Esophagus (tissue), 2 donors: ENCODE results near the gene MICOS13. TPM values are rescaled to one million over a fixed set of nuclear protein-coding genes. Genes with fewer than 3 reads are reported as not detected.

Experiments used
- H3K27ac ChIP-seq, 2 donors: one replicate each; pipeline ENCODE4 v1.5.1; 2013; ENCODE audit warnings: low read depth in 2 of 2, mild to moderate bottlenecking in 2 of 2, inconsistent platforms in 1 of 2, low read length in 1 of 2, moderate library complexity in 1 of 2
- H3K27me3 ChIP-seq, 2 donors: one replicate each; pipeline ENCODE4 v1.6.1; 2013; ENCODE audit warnings: low read length in 2 of 2, control low read depth in 1 of 2, mild to moderate bottlenecking in 1 of 2; ENCODE audit not compliant: insufficient read depth in 2 of 2, control insufficient read depth in 1 of 2
- H3K36me3 ChIP-seq, 2 donors: one replicate each; pipeline ENCODE4 v1.6.1; 2013; ENCODE audit warnings: low read length in 1 of 2; ENCODE audit not compliant: control insufficient read depth in 2 of 2, insufficient read depth in 2 of 2
- H3K4me1 ChIP-seq, 2 donors: one replicate each; pipeline ENCODE4 v1.6.1; 2013; ENCODE audit warnings: low read length in 1 of 2; ENCODE audit not compliant: control insufficient read depth in 2 of 2, insufficient read depth in 2 of 2
- H3K4me3 ChIP-seq, 2 donors: one replicate each; pipeline ENCODE4 v1.5.1; 2013; ENCODE audit warnings: low read length in 2 of 2, mild to moderate bottlenecking in 2 of 2, low read depth in 1 of 2, moderate library complexity in 1 of 2
- H3K9me3 ChIP-seq, 2 donors: one replicate each; pipeline ENCODE4 v1.6.1; 2013; ENCODE audit warnings: mild to moderate bottlenecking in 2 of 2, low read depth in 1 of 2, low read length in 1 of 2, moderate library complexity in 1 of 2; ENCODE audit not compliant: control insufficient read depth in 2 of 2, insufficient read depth in 1 of 2
- WGBS, 2 donors: extraction: QIAGEN DNeasy Blood & Tissue Kit; methylation state at CpG; one replicate each; pipeline ENCODE4 v1.1.7; 2013; 5-methylcytosine and 5-hydroxymethylcytosine counted together
- polyA plus RNA-seq, 2 donors: library from polyadenylated mRNA; stranded (reverse); fragments of 200-250 nt; gene quantifications; one replicate each; pipeline ENCODE4 v1.2.3, GENCODE V29; 2013
- donor health status: healthy with polysubstance abuse.
- donor health status: Bipolar disorder and iron deficiency.

Gene MICOS13
- polyA plus RNA-seq, 2 donors: 86.8 to 104 TPM

DNA sequence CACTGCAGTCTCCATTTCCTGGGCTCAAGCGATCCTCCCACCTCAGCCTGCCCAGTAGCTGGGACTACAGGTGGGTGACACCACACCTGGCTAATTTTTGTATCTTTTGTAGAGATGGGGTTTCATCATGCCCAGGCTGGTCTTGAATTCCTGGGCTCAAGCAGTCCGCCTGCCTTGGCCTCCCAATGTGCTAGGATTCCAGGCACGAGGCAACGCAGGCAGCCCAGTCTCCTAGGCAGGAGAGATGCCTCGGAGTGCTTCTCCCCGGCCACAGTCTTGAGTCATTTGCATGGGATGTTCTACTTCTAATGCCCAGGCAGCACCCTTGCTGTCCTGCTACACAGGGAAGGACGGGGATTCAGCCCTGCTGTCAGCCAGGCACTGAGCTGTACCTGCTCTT, 8.7 kb downstream of the MICOS13 start:
- no peaks in the 10 kb centered on the region for H3K9me3 ChIP-seq
- H3K4me1 ChIP-seq: no peaks in the 10 kb centered on the region
- WGBS, 2 donors: 75 to 83% methylated on average over 7 of the region's 7 CpGs
- no peak overlapping the region for H3K4me3 ChIP-seq
- no peak overlapping the region for H3K27ac ChIP-seq
- H3K36me3 ChIP-seq: peaks cover 16 to 30% of the 10 kb centered on the region in 2 donors
- no peaks in the 10 kb centered on the region for H3K27me3 ChIP-seq

DNA sequence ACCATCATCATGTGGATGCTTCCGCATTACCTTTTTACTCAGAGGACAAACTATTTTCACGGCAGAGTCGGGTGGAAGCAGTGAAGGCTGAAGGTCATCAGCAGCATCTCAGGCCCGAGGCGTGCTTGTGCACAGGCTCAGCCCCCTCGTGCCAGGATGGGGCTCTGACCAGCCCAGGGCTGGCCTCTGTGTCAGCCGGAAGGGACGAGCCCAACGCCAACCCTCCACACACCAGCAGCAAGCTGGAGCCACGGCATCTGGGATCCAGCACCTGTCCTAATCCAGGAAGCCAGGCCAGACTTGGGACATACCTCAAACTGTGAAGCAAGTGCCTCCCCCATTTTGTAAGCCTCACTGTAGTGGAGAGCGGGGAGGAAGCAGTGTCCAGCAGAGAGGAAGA, 11.1 kb downstream of the MICOS13 start:
- H3K9me3 ChIP-seq: no peaks in the 10 kb centered on the region
- H3K4me3 ChIP-seq: no peak overlapping the region
- peaks cover 21 to 41% of the 10 kb centered on the region in 2 donors for H3K36me3 ChIP-seq
- no peak overlapping the region for H3K27ac ChIP-seq
- no peaks in the 10 kb centered on the region for H3K27me3 ChIP-seq
- 84 to 88% methylated on average over 11 of the region's 11 CpGs for WGBS, 2 donors
- no peaks in the 10 kb centered on the region for H3K4me1 ChIP-seq

DNA sequence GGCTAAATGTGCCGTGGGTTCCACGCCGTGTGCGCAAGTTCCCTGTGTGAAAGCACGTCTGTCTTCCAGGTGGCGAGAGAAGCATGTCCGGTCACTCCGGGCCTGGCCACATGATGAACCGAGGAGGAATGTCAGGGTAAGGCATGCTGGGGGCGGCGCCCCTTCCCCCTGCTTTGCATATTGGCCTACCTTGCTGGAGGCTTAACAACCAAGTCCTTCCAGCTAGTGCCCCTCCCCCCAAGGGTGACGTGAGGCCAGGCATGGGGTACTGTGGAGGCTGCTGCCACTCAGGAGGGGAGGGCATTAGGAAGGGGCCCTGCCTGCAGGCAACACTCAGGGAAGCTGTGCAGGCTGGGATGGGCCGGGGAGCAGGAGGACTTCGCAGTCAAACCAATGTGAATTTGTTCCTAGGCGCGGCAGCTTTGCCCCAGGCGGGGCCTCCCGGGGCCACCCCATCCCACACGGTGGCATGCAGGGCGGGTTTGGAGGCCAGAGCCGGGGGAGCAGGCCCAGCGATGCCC, 12.5 kb downstream of the MICOS13 start:
- Histone ChIP-seq H3K4me1 (no peaks in the 10 kb centered on the region), H3K27me3 (no peaks in the 10 kb centered on the region), H3K27ac (no peak overlapping the region), H3K36me3 (peaks cover 26 to 50% of the 10 kb centered on the region in 2 donors), H3K4me3 (no peak overlapping the region), H3K9me3 (no peaks in the 10 kb centered on the region)
- WGBS, 2 donors: 83 to 85% methylated on average over 22 of the region's 22 CpGs

DNA sequence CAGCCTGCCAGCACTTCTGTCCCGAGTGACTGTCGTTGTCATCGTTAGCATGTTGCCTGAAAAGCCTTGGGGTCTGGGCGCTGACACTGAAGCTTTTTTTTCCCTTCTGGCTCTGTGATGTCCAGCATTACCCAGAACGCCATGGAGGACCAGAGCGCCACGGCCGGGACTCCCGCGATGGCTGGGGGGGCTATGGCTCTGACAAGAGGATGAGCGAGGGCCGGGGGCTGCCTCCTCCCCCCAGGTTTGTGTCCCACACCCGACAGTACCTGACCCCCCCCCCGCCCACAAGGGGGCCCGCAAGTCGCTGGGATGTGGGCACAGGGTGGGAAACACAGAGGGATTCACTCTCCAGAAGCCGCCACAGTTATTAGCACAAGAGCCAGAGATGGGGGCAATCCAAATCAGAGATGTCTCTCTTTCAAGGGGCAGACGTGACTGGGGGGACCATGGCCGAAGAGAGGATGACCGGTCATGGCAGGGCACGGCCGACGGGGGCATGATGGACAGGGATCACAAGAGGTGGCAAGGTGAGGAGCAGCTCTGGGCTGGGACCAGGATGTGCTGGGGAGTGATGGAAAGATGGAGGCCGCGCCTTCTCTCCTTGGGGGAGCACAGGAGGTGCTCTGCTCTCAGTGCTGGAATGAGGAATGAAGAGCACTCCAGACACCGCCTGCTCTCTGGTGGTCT, 13.2 kb downstream of the MICOS13 start:
- Histone ChIP-seq H3K27me3 (no peaks in the 10 kb centered on the region), H3K4me1 (no peaks in the 10 kb centered on the region), H3K36me3 (peaks cover 26 to 49% of the 10 kb centered on the region in 2 donors), H3K4me3 (no peak overlapping the region), H3K27ac (no peak overlapping the region), H3K9me3 (no peaks in the 10 kb centered on the region)
- WGBS, 2 donors: 91 to 92% methylated on average over 26 of the region's 26 CpGs

DNA sequence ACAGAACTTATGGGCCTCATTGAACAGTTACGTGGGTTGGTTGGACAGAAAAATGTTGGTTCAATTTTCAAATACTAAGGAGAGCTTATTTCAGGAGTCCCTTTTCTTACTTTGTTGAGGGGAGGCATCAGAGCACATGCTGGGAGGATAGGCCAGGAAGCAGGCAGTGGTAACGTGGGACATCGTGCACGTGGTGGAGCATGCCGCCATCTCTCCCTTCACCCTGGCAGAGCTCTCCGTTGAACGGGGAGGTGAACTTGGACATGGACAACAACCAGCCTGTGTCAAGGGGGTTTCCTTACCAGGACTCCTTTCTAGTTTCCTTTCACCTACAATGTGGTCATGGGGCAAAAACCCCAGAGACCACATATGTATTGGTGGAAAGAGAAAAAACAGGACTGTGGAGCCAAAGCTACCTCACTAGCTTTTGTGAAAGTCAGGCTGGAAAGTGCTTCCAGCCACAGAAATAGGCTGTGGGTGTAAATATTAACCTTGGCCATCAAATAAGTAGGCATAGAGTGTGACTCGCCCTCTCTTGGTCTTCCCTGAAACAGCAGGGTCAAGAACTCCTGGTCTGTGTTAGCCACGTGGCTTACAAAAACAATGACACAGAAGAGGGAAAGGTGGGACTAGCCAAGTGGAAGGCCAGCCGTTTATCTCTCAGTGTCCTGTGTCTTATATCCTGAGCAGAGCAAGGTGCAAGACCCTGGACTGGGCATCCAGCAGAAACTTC, 14.4 kb downstream of the MICOS13 start:
- 72 to 74% methylated on average over 10 of the region's 10 CpGs for WGBS, 2 donors
- no peak overlapping the region for H3K4me3 ChIP-seq
- no peak overlapping the region for H3K27ac ChIP-seq
- peaks cover 33 to 52% of the 10 kb centered on the region in 2 donors for H3K36me3 ChIP-seq
- H3K9me3 ChIP-seq: no peaks in the 10 kb centered on the region
- no peaks in the 10 kb centered on the region for H3K27me3 ChIP-seq
- no peaks in the 10 kb centered on the region for H3K4me1 ChIP-seq

DNA sequence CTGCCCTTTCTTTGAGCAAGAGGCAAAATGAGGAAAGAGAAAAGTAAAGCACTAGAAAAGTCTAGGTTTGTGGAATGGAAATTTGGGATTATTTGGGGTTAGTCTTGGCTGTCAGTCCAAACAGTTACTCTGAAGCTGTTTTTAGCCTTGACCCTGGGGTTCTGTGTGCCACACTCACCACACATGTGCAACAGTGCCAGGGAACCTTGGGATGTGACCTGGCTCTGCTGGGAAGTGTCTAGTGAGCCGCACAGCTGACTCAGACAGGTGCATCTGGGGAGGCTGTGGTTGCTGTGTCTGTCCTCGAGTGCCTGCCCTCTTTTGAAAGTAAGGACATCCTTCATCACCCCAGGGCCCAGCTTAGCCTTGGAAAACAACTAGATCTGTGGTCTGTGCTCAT, 15.8 kb downstream of the MICOS13 start:
- H3K4me1 ChIP-seq: no peaks in the 10 kb centered on the region
- peaks cover 32 to 57% of the 10 kb centered on the region in 2 donors for H3K36me3 ChIP-seq
- WGBS, 2 donors: 74 to 80% methylated on average over 2 of the region's 2 CpGs
- H3K9me3 ChIP-seq: no peaks in the 10 kb centered on the region
- H3K4me3 ChIP-seq: no peak overlapping the region
- H3K27me3 ChIP-seq: no peaks in the 10 kb centered on the region
- H3K27ac ChIP-seq: no peak overlapping the region

DNA sequence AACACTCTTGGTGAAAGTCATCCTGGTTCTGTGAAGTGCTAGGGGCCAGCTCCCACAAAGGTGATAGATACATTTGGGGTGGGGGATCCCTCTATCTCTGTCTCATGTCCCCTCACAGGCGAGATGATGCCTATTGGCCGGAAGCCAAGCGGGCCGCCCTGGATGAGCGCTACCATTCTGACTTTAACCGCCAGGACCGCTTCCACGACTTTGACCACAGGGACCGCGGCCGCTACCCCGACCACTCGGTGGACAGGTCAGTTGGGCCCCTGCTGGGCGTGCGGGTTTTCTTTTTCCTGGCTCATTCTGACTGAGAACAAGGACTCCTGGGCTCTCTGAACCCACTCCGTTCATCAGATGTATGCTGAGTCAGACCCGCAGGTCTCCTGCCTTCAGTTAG, 16.4 kb downstream of the MICOS13 start:
- no peak overlapping the region for H3K4me3 ChIP-seq
- H3K27ac ChIP-seq: no peak overlapping the region
- no peaks in the 10 kb centered on the region for H3K9me3 ChIP-seq
- 93 to 94% methylated on average over 17 of the region's 17 CpGs for WGBS, 2 donors
- H3K36me3 ChIP-seq: peaks cover 28 to 51% of the 10 kb centered on the region in 2 donors
- H3K27me3 ChIP-seq: no peaks in the 10 kb centered on the region
- no peaks in the 10 kb centered on the region for H3K4me1 ChIP-seq

DNA sequence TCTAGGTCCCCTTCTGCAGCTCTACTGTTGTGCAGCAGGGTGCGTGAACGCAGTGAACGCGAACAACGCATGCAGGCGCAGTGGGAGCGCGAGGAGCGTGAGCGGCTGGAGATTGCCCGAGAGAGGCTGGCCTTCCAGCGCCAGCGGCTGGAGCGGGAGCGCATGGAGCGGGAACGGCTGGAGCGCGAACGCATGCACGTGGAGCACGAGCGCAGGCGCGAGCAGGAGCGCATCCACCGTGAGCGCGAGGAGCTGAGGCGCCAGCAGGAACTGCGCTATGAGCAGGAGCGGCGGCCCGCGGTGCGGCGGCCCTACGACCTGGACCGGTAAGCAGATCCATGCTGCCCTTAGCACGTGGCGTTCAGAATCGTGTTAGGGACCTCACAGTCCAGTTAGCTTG, 18.8 kb downstream of the MICOS13 start:
- 98 to 99% methylated on average over 42 of the region's 42 CpGs for WGBS, 2 donors
- H3K36me3 ChIP-seq: peaks cover 17 to 46% of the 10 kb centered on the region in 2 donors

DNA sequence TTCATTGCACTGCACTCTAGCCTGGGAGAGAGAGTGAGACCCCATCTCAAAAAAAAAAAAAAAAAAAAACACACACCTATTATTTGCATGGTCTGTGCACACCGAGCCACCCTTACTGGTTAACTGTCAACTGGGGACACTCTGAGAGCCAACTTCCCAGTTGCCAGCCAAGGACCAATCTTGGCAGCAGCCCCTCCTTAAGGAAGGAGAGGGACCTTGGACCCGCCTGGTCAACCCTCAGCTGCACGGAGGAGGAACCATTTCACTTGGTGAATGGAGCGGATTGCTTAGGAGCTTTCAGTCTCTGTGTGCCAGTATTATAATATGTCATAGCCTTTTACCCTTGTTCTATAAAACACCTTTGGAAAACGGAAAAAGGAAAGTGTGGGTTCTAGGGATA, 24.9 kb downstream of the MICOS13 start:
- Histone ChIP-seq H3K4me3 (no peak overlapping the region), H3K27me3 (no peaks in the 10 kb centered on the region), H3K36me3 (peaks cover 17 to 61% of the 10 kb centered on the region in 2 donors), H3K4me1 (no peaks in the 10 kb centered on the region), H3K9me3 (no peaks in the 10 kb centered on the region), H3K27ac (no peak overlapping the region)
- 76 to 87% methylated on average over 5 of the region's 5 CpGs for WGBS, 2 donors

More for the DNA sequence above, 18.8 kb downstream of the MICOS13 start:
- Histone ChIP-seq H3K9me3 (no peaks in the 10 kb centered on the region), H3K4me1 (no peaks in the 10 kb centered on the region), H3K27me3 (no peaks in the 10 kb centered on the region), H3K4me3 (no peak overlapping the region), H3K27ac (no peak overlapping the region)
